ENCODE results near the gene PPTC7. TPM values are rescaled to one million over a fixed set of nuclear protein-coding genes. Genes with fewer than 3 reads are reported as not detected.
"Not testable (repeated sequence)": the region's sequence is repeated elsewhere in the genome, so short reads cannot be mapped to it uniquely, and the experiment has no call there.

PPTC7 gene
- total RNA-seq, 4 donors from 2014 or later, result 27.6 to 85.8 (median 58.4) TPM

- ATAC-seq (no peak), DNase-seq (no peak)
- no peak for TF ChIP-seq POLR2A (IDR thresholded peaks at IDR 0.05)
- no peak for TF ChIP-seq CTCF (IDR thresholded peaks at IDR 0.05 in 4 of 5, conservative IDR thresholded peaks at IDR 0.05 in 1 of 5)
- intact Hi-C loops (cut with DNase I; ENCODE audit: low total_unique reads) (no loop called here), in situ Hi-C loops (cut with MboI; ENCODE audit: low sequenced_read_pairs in 4 of 4) (loop anchor here in 1 of 4 donors (5.0 kb wide), 1 partner anchor 86 kb away; no protein-coding TSS in a partner anchor)
- no peaks in the 10 kb centered on the region for H3K9me3 ChIP-seq
- no peak overlapping the region for H3K27ac ChIP-seq
- no peaks in the 10 kb centered on the region for H3K27me3 ChIP-seq
- H3K36me3 ChIP-seq, result no peaks in the 10 kb centered on the region
- peaks cover 4 to 13% of the 10 kb centered on the region in 2 donors for H3K4me1 ChIP-seq
- no peak overlapping the region for H3K4me3 ChIP-seq
Observed at GRCh38 chr12:110597885-110598284, 14.8 kb upstream of the PPTC7 start.

DNA sequence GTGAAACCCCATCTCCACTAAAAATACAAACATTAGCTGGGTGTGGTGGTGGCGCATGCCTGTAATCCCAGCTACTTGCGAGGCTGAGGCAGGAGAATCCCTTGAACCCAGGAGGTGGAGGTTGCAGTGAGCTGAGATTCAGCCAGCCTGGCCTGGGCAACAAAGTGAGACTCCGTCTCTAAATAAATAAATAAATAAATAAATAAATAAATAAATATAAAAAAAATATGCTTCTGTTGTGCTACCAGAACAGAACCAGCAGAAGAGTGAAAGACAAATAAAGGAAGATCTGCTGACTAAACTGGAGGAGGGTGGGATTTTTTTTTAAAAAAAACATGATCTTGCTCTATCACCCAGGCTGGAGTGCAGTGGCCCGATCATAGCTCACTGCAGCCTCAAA lies 9.8 kb upstream of the PPTC7 start:
- peaks cover 18 to 24% of the 10 kb centered on the region in 2 donors for H3K4me1 ChIP-seq
- in situ Hi-C loops (cut with MboI; ENCODE audit: low sequenced_read_pairs in 4 of 4), result loop anchor here in 2 of 4 donors (5.0 kb wide), 1 partner anchor 41 kb away; no protein-coding TSS in a partner anchor
- intact Hi-C loops (cut with DNase I; ENCODE audit: low total_unique reads); H3K27me3 ChIP-seq; H3K36me3 ChIP-seq; ATAC-seq; DNase-seq; H3K4me3 ChIP-seq; H3K9me3 ChIP-seq: not testable (repeated sequence)
- peak overlapping the region; percentile 68 to 86 (median 79) for H3K27ac ChIP-seq

GRCh38 chr12:110592078-110592477 lies 9.0 kb upstream of the PPTC7 start:
- no peaks in the 10 kb centered on the region for H3K9me3 ChIP-seq
- in situ Hi-C loops (cut with MboI; ENCODE audit: low sequenced_read_pairs in 4 of 4) (loop anchor here in 2 of 4 donors (5.0 kb wide), 1 partner anchor 40 kb away; no protein-coding TSS in a partner anchor), intact Hi-C loops (cut with DNase I; ENCODE audit: low total_unique reads) (no loop called here)
- peaks cover 18 to 24% of the 10 kb centered on the region in 2 donors for H3K4me1 ChIP-seq
- TF ChIP-seq POLR2A (IDR thresholded peaks at IDR 0.05), result no peak
- TF ChIP-seq CTCF (IDR thresholded peaks at IDR 0.05 in 4 of 5, conservative IDR thresholded peaks at IDR 0.05 in 1 of 5), result no peak
- peak overlapping the region; percentile 68 to 86 (median 79) for H3K27ac ChIP-seq
- DNase-seq (peak in 1 of 2 donors; percentile 12), ATAC-seq (no peak)
- no peaks in the 10 kb centered on the region for H3K36me3 ChIP-seq
- no peak overlapping the region for H3K4me3 ChIP-seq
- no peaks in the 10 kb centered on the region for H3K27me3 ChIP-seq

GRCh38 chr12:110591451-110592051 lies 8.4 kb upstream of the PPTC7 start:
- peak in 1 of 2 donors; percentile 36 for DNase-seq
- Histone ChIP-seq H3K27me3 (no peaks in the 10 kb centered on the region), H3K27ac (peak overlapping the region; percentile 68 to 86 (median 79)), H3K36me3 (no peaks in the 10 kb centered on the region), H3K4me1 (peaks cover 18 to 24% of the 10 kb centered on the region in 2 donors), H3K4me3 (no peak overlapping the region), H3K9me3 (no peaks in the 10 kb centered on the region)
- intact Hi-C loops (cut with DNase I; ENCODE audit: low total_unique reads) (no loop called here), in situ Hi-C loops (cut with MboI; ENCODE audit: low sequenced_read_pairs in 4 of 4) (loop anchor here in 2 of 4 donors (5.0 kb wide), 1 partner anchor 39 kb away; no protein-coding TSS in a partner anchor)
- ATAC-seq, result peak; percentile 68 to 70
- TF ChIP-seq POLR2A (IDR thresholded peaks at IDR 0.05) (no peak), CTCF (IDR thresholded peaks at IDR 0.05 in 4 of 5, conservative IDR thresholded peaks at IDR 0.05 in 1 of 5) (no peak)

- Histone ChIP-seq H3K27ac (peak overlapping the region; percentile 68 to 86 (median 79)), H3K9me3 (no peaks in the 10 kb centered on the region), H3K36me3 (no peaks in the 10 kb centered on the region), H3K4me3 (no peak overlapping the region), H3K27me3 (no peaks in the 10 kb centered on the region), H3K4me1 (peaks cover 21 to 30% of the 10 kb centered on the region in 2 donors)
- in situ Hi-C loops (cut with MboI; ENCODE audit: low sequenced_read_pairs in 4 of 4), result loop anchor here in 2 of 4 donors (5.0 kb wide), 1 partner anchor 39 kb away; no protein-coding TSS in a partner anchor
- intact Hi-C loops (cut with DNase I; ENCODE audit: low total_unique reads), result no loop called here
- TF ChIP-seq CTCF (IDR thresholded peaks at IDR 0.05 in 4 of 5, conservative IDR thresholded peaks at IDR 0.05 in 1 of 5), result no peak
- ATAC-seq, result peak; percentile 42 to 51
- DNase-seq, result no peak
Observed at GRCh38 chr12:110590806-110591326, 7.7 kb upstream of the PPTC7 start.
